ENCODE measurements around the gene DCAKD. TPM values are rescaled to one million over a fixed set of nuclear protein-coding genes. Genes with fewer than 3 reads are reported as not detected.
A peak's percentile ranks its signal among the peaks of the same experiment; 100 is the strongest.
"Not testable (repeated sequence)": the region's sequence is repeated elsewhere in the genome, so short reads cannot be mapped to it uniquely, and the experiment has no call there.

Gene DCAKD
- total and polyA plus RNA-seq, 2 donors (not counting 3 experiments of a cell fraction or from before 2014, with no cell fraction given) = 30.8 to 36.5 TPM

GRCh38 chr17:45052052-45052772 is 780 bp upstream of the DCAKD start:
- Histone ChIP-seq H3K9ac (replicated peaks; ENCODE audit: extremely low read depth, insufficient read depth, low read length) (peak overlapping the region; percentile 47), H3K36me3 (ENCODE audit: control insufficient read depth in 2 of 2, extremely low read depth in 1 of 2, insufficient read depth in 2 of 2, low read length in 2 of 2) (no peaks in the 10 kb centered on the region), H3K4me1 (ENCODE audit: control insufficient read depth, extremely low read depth, insufficient read depth, low read length) (peaks cover 16% of the 10 kb centered on the region), H4K20me1 (replicated peaks; ENCODE audit: control insufficient read depth, extremely low read depth, insufficient read depth, low read length) (no peaks in the 10 kb centered on the region), H3K4me3 (replicated peaks in 1 of 3; ENCODE audit: insufficient read depth in 1 of 3, low read depth in 1 of 3, low read length in 3 of 3) (peak overlapping the region in 2 of 3 experiments; percentile 35 to 69), H3K4me2 (ENCODE audit: insufficient read depth, low read length) (peak overlapping the region; percentile 32), H3K79me2 (ENCODE audit: control insufficient read depth, insufficient read depth, low read length) (peaks cover 21% of the 10 kb centered on the region), H3K27me3 (ENCODE audit: control insufficient read depth in 2 of 2, insufficient read depth in 2 of 2, low read length in 2 of 2) (no peaks in the 10 kb centered on the region), H3K9me1 (replicated peaks; ENCODE audit: control insufficient read depth, extremely low read depth, insufficient read depth, low read length) (no peaks in the 10 kb centered on the region), H3K9me3 (replicated peaks; ENCODE audit: control insufficient read depth, insufficient read depth, low read length) (no peaks in the 10 kb centered on the region), H2AFZ (ENCODE audit: low read depth, low read length) (peak overlapping the region; percentile 0), H3K27ac (ENCODE audit: insufficient read depth, low read depth, low read length) (peak overlapping the region; percentile 8)
- peak; percentile 50 for DNase-seq (ENCODE audit: low read depth, low spot score)
- TSS peak; percentile 89 for BruUV-seq (replicated peaks)
- TF ChIP-seq POLR2AphosphoS5 (IDR thresholded peaks at IDR 0.05; ENCODE audit: insufficient read depth, low read depth, low read length) (peak; percentile 18), MYC (IDR thresholded peaks at IDR 0.05; ENCODE audit: low read depth, low read length) (no peak)
- CTCF ChIA-PET = interaction anchor here (0.7 to 2.9 kb wide), 2 partner anchors 30 to 132 kb away, joined by 3 to 9 read pairs; no protein-coding TSS in a partner anchor
- FAIRE-seq = peak; percentile 74
- dilution Hi-C loops (cut with MboI; ENCODE audit: extremely low pct_ligation_motif_present, low sequenced_read_pairs) = no loop called here
- POLR2A ChIA-PET = interaction anchor here (0.8 kb wide), 1 partner anchor 9 kb away, joined by 4 read pairs; the partner anchor contains the start of gene NMT1
- intact Hi-C loops (cut with micrococcal nuclease) = loop anchor here (5.0 kb wide), 1 partner anchor 40 kb away; no protein-coding TSS in a partner anchor

DNA sequence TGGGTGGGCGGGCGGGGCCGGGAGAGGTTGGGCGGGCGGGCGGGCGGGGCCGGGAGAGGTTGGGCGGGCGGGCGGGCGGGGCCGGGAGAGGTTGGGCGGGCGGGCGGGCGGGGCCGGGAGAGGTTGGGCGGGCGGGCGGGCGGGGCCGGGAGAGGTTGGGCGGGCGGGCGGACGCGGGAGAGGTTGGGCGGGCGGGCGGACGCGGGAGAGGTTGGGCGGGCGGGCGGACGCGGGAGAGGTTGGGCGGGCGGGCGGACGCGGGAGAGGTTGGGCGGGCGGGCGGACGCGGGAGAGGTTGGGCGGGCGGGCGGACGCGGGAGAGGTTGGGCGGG is 254 bp upstream of the DCAKD start:
- Histone ChIP-seq H3K4me3 (replicated peaks in 1 of 3; ENCODE audit: insufficient read depth in 1 of 3, low read depth in 1 of 3, low read length in 3 of 3) (peak overlapping the region in 1 of 3 experiments; percentile 69), H3K79me2 (ENCODE audit: control insufficient read depth, insufficient read depth, low read length) (peaks cover 22% of the 10 kb centered on the region), H3K4me1 (ENCODE audit: control insufficient read depth, extremely low read depth, insufficient read depth, low read length) (peaks cover 16% of the 10 kb centered on the region)
- H3K27me3 ChIP-seq (ENCODE audit: control insufficient read depth in 2 of 2, insufficient read depth in 2 of 2, low read length in 2 of 2); H3K9me3 ChIP-seq (replicated peaks; ENCODE audit: control insufficient read depth, insufficient read depth, low read length); FAIRE-seq; H3K27ac ChIP-seq (ENCODE audit: insufficient read depth, low read depth, low read length); H3K4me2 ChIP-seq (ENCODE audit: insufficient read depth, low read length); dilution Hi-C loops (cut with MboI; ENCODE audit: extremely low pct_ligation_motif_present, low sequenced_read_pairs); DNase-seq (ENCODE audit: low read depth, low spot score); H3K9ac ChIP-seq (replicated peaks; ENCODE audit: extremely low read depth, insufficient read depth, low read length); H2AFZ ChIP-seq (ENCODE audit: low read depth, low read length); H3K36me3 ChIP-seq (ENCODE audit: control insufficient read depth in 2 of 2, extremely low read depth in 1 of 2, insufficient read depth in 2 of 2, low read length in 2 of 2); H4K20me1 ChIP-seq (replicated peaks; ENCODE audit: control insufficient read depth, extremely low read depth, insufficient read depth, low read length); BruUV-seq (replicated peaks); H3K9me1 ChIP-seq (replicated peaks; ENCODE audit: control insufficient read depth, extremely low read depth, insufficient read depth, low read length): not testable (repeated sequence)
- CTCF ChIA-PET = interaction anchor here (0.9 to 2.9 kb wide), 3 partner anchors 9 to 131 kb away, joined by 4 to 9 read pairs (median 6); partner anchors contain the start of genes ACBD4 and NMT1
- intact Hi-C loops (cut with micrococcal nuclease) = loop anchor here (1.0 to 5.0 kb wide), 3 partner anchors 10 to 82 kb away; partner anchors contain the start of gene NMT1
- POLR2A ChIA-PET = interaction anchor here (0.8 kb wide), 1 partner anchor 9 kb away, joined by 4 read pairs; the partner anchor contains the start of gene NMT1
